UCSD-AML1 (cell line): Measurements from ENCODE around the gene HCN2.
"Not testable (repeated sequence)": the region's sequence is repeated elsewhere in the genome, so short reads cannot be mapped to it uniquely, and the experiment has no call there.

Source experiments
- DNase-seq: peaks from one replicate; lab custom pipeline; 2025; ENCODE audit not compliant: unreplicated experiment; lab: John Stamatoyannopoulos, UW

The HCN2 gene

DNA sequence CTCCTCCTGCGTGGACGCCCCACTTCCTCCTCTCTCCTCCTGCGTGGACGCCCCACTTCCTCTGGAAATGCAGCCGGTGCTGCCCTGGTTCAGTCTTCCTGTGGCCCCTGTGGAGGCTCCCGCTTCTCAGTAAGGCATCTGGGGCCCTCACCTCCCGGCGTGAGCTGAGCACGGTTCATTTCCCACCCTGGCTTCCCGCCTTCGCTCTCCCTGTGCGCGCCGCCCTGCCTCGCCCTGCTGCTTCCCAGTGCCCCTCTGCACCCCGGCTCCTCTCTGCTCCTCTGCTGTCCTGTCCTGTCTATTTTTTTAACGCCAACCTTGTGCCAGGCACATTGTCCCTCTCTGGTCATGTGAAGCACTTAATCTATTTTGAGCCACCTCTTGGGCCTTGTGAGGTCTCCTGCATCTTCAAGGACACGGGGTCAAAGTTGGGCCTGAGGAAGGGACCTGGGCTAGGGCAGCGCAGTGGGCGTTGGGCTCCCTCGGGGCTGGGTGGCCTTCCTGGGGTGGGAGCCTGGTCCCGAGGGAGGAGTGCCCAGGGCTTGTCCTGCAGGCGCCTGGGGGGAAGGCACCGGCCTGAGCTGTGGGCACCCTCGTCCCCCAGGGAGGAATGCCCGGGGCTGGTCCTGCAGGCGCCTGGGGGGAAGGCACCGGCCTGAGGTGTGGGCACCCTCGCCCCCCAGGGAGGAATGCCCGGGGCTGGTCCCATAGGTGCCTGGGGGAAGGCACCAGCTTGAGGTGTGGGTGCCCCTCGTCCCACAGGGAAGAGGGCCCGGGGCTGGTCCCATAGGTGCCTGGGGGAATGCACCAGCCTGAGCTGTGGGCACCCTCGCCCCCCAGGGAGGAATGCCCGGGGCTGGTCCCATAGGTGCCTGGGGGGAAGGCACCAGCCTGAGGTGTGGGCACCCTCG is 13.0 kb downstream of the HCN2 start:
- DNase-seq: no peak

DNA sequence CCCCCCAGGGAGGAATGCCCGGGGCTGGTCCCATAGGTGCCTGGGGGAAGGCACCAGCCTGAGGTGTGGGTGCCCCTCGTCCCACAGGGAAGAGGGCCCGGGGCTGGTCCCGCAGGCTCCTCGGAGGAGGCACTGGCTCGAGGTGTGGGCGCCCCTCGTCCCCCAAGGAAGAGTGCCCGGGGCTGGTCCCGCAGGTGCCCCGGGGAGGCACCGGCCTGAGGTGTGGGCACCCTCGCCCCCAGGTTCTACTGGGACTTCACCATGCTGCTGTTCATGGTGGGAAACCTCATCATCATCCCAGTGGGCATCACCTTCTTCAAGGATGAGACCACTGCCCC is 13.6 kb downstream of the HCN2 start:
- DNase-seq: not testable (repeated sequence)

GRCh38 chr19:603779-604178 is 14.1 kb downstream of the HCN2 start:
- not testable (repeated sequence) for DNase-seq

- no peak for DNase-seq
Measured at GRCh38 chr19:604355-604754, 14.7 kb downstream of the HCN2 start.

DNA sequence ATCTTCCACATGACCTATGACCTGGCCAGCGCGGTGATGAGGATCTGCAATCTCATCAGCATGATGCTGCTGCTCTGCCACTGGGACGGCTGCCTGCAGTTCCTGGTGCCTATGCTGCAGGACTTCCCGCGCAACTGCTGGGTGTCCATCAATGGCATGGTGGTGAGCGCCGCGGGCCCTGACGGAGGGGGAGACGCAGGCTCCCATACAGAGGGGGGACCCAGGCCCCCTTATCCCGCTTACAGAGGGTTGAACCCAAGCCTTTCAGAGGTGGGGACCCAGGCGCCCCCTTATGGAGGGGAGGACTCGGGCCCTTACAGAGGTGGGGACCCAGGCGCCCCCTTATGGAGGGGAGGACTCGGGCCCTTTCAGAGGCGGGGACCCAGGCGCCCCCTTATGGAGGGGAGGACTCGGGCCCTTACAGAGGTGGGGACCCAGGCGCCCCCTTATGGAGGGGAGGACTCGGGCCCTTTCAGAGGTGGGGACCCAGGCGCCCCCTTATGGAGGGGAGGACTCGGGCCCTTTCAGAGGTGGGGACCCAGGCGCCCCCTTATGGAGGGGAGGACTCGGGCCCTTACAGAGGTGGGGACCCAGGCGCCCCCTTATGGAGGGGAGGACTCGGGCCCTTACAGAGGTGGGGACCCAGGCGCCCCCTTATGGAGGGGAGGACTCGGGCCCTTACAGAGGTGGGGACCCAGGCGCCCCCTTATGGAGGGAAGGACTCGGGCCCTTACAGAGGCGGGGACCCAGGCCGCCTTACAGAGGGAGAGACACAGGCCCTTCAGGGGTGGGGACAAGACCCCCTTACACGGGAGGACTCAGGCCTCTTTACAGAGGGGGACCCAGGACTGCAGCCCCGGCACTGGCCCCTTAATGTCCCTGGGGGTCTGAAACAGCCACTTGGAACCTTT is 15.6 kb downstream of the HCN2 start:
- DNase-seq: not testable (repeated sequence)

GRCh38 chr19:607301-608154 is 17.8 kb downstream of the HCN2 start:
- no peak for DNase-seq

GRCh38 chr19:608155-609003 is 18.7 kb downstream of the HCN2 start:
- DNase-seq: no peak

- DNase-seq: no peak
Measured at GRCh38 chr19:609004-609346, 19.3 kb downstream of the HCN2 start.

DNA sequence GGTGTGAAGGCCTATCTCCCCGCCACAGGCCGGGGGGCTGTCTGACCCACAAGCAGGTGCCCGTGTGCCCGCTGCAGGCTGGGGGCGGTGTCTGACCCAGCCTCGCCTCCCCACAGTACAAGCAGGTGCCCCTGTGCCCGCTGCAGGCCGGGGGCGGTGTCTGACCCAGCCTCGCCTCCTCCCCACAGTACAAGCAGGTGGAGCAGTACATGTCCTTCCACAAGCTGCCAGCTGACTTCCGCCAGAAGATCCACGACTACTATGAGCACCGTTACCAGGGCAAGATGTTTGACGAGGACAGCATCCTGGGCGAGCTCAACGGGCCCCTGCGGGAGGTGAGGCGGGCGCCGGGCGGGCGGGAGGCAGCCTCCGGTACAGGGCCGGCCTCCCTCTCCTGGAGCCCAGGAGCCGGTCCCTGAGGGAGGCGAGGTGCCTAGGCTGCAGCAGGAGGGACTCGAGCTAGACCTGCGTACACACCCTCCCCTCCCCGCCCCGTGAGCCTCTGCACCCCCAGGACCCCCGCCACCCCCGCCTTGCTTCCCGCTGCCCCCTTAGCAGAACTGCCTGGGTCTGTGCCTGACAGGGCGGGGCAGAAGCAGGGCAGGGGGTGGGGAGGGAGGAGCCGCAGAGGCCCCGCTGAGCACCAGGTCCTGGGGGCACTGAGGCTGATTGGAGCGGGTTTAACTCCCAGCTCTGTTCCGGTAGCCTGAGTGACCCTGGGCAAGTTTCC is 20.6 kb downstream of the HCN2 start:
- no peak for DNase-seq

DNA sequence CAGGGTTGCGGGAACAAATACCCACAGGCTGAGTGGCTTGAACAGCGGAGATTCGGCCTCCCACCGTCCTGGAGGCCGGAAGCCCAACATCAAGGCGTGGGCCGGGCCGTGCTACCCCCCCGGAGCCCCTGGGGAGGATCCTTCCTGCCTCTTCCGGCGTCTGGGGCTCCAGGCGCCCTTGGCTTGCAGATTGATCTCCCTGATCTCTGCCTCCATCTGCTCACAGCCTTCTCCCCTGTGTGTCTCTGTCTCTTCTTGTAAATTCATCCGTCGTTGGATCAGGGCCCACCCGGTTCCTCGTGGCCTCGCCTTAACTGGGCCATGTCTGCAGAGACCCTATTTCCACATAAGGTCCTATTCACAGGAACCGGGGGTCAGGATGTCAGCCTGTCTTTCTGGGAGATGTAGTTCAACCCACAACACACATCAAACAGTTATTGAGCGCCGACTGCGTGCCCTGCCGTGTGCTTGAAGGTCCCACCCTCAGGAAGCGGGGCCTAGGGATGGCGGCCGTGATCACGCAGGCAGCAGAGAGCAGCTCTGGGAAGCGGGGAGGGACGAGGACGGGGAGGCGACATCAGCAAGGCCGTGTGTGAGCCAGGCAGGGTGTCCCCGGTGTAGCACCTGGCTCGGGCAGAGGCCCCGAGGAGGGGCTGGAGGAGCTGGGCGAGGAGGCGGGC is 21.3 kb downstream of the HCN2 start:
- no peak for DNase-seq

GRCh38 chr19:611481-611868 is 21.8 kb downstream of the HCN2 start:
- DNase-seq: no peak

- no peak for DNase-seq
Measured at GRCh38 chr19:612941-613340, 23.3 kb downstream of the HCN2 start.

- no peak for DNase-seq
Measured at GRCh38 chr19:613732-614567, 24.3 kb downstream of the HCN2 start.

DNA sequence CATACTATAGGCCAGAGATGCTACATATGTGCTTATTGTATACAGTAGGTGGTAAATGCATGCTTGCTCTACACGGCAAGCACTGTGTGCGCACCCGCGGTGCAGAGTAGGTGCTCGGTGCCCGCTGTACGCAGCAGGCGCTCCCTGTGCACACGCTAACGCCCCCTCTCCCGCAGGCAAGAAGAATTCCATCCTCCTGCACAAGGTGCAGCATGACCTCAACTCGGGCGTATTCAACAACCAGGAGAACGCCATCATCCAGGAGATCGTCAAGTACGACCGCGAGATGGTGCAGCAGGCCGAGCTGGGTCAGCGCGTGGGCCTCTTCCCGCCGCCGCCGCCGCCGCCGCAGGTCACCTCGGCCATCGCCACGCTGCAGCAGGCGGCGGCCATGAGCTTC is 25.9 kb downstream of the HCN2 start:
- no peak for DNase-seq

DNA sequence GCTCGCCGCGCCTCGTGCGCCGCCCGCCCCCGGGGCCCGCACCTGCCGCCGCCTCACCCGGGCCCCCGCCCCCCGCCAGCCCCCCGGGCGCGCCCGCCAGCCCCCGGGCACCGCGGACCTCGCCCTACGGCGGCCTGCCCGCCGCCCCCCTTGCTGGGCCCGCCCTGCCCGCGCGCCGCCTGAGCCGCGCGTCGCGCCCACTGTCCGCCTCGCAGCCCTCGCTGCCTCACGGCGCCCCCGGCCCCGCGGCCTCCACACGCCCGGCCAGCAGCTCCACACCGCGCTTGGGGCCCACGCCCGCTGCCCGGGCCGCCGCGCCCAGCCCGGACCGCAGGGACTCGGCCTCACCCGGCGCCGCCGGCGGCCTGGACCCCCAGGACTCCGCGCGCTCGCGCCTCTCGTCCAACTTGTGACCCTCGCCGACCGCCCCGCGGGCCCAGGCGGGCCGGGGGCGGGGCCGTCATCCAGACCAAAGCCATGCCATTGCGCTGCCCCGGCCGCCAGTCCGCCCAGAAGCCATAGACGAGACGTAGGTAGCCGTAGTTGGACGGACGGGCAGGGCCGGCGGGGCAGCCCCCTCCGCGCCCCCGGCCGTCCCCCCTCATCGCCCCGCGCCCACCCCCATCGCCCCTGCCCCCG is 26.5 kb downstream of the HCN2 start:
- DNase-seq: no peak

DNA sequence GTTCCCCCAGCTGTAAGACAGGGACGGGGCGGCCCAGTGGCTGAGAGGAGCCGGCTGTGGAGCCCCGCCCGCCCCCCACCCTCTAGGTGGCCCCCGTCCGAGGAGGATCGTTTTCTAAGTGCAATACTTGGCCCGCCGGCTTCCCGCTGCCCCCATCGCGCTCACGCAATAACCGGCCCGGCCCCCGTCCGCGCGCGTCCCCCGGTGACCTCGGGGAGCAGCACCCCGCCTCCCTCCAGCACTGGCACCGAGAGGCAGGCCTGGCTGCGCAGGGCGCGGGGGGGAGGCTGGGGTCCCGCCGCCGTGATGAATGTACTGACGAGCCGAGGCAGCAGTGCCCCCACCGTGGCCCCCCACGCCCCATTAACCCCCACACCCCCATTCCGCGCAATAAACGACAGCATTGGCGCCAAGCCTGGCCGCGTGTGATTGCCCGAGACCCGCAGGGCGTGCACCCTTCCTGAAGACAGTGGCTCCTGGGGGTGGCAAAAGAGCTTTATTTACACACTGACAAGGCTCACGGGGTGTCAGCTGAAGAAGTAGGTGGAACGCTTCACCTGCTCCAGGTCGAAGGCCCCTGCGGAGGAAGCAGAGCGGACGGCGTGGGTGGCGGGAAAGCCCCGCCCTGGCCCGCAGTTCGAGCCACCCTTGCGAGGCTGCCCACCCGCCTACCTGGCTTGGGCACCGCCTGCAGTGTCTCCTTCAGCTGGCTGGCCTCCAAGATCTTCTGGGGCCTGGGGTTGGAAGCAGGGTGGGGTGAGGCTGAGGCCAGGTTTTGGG is 27.3 kb downstream of the HCN2 start:
- DNase-seq: no peak
